HFFc6 (cell line): ENCODE results near the gene F10. TPM values are rescaled to one million over a fixed set of nuclear protein-coding genes. Genes with fewer than 3 reads are reported as not detected.
A peak's percentile ranks its signal among the peaks of the same experiment; 100 is the strongest.

ENCODE experiments used
- DNase-seq: peaks from one replicate; pipeline ENCODE4 v3.0.0-alpha.2; 2018
- H3K27ac Mint-ChIP-seq: 2 replicates; pipeline ENCODE4 v1.8.0; 2020; ENCODE audit warnings: mild to moderate bottlenecking, mixed read lengths
- H3K27me3 Mint-ChIP-seq: 2 replicates; pipeline ENCODE4 v1.8.0; 2021; ENCODE audit warnings: mild to moderate bottlenecking, moderate library complexity, mixed read lengths; ENCODE audit not compliant: insufficient read depth
- H3K36me3 Mint-ChIP-seq: 2 replicates; pipeline ENCODE4 v1.8.0; 2021; ENCODE audit warnings: low read depth, mixed read lengths
- H3K4me1 Mint-ChIP-seq: 2 replicates; pipeline ENCODE4 v1.8.0; 2020; ENCODE audit warnings: low read depth, mixed read lengths
- H3K4me3 Mint-ChIP-seq: 2 replicates; pipeline ENCODE4 v1.8.0; 2020; ENCODE audit warnings: mild to moderate bottlenecking, moderate library complexity, mixed read lengths
- H3K9me3 Mint-ChIP-seq: 2 replicates; pipeline ENCODE4 v1.8.0; 2020; ENCODE audit warnings: mild to moderate bottlenecking, mixed read lengths
- total RNA-seq, 6 experiments: library from RNA; stranded (reverse); fragmentation: NEBNext Ultra II Directional; extraction: Animal tissue kit (Norgen Biotek cat#: 25700); gene quantifications; 2 replicates in 1 of 6; 3 replicates in 5 of 6; pipeline ENCODE4 v1.2.3, GENCODE V29; 2021
- TF ChIP-seq, protein P1 (sequence below): fragments of 200-600 bp; sonication (generic); IDR thresholded peaks from 2 replicates; pipeline ENCODE4 v1.5.0; 2021; ENCODE audit warnings: antibody characterized with exemption, mild to moderate bottlenecking

The F10 gene
- total RNA-seq, 6 experiments from 2014 or later, result 10.2 to 21.3 (median 10.8) TPM

- H3K27me3 Mint-ChIP-seq, result peaks cover 2% of the 10 kb centered on the region; the same call in 1 of the 2 replicates
- H3K27ac Mint-ChIP-seq, result no peak overlapping the region; the same call in 1 of the 2 replicates
Measured at GRCh38 chr13:113170511-113170910, 47.9 kb downstream of the F10 start.

GRCh38 chr13:113171250-113172125 lies 48.9 kb downstream of the F10 start:
- Mint-ChIP-seq H3K27me3 (peaks cover 2% of the 10 kb centered on the region; the same call in 1 of the 2 replicates), H3K4me1 (peaks cover 12% of the 10 kb centered on the region), H3K36me3 (peaks cover 80% of the 10 kb centered on the region), H3K9me3 (no peaks in the 10 kb centered on the region), H3K27ac (no peak overlapping the region), H3K4me3 (no peak overlapping the region)
- TF ChIP-seq, protein P1, sequence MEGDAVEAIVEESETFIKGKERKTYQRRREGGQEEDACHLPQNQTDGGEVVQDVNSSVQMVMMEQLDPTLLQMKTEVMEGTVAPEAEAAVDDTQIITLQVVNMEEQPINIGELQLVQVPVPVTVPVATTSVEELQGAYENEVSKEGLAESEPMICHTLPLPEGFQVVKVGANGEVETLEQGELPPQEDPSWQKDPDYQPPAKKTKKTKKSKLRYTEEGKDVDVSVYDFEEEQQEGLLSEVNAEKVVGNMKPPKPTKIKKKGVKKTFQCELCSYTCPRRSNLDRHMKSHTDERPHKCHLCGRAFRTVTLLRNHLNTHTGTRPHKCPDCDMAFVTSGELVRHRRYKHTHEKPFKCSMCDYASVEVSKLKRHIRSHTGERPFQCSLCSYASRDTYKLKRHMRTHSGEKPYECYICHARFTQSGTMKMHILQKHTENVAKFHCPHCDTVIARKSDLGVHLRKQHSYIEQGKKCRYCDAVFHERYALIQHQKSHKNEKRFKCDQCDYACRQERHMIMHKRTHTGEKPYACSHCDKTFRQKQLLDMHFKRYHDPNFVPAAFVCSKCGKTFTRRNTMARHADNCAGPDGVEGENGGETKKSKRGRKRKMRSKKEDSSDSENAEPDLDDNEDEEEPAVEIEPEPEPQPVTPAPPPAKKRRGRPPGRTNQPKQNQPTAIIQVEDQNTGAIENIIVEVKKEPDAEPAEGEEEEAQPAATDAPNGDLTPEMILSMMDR, result no peak
- no peak for DNase-seq

More at GRCh38 chr13:113170511-113170910, 47.9 kb downstream of the F10 start:
- H3K4me3 Mint-ChIP-seq, result no peak overlapping the region
- H3K9me3 Mint-ChIP-seq, result no peaks in the 10 kb centered on the region
- TF ChIP-seq, protein P1, result no peak
- no peak for DNase-seq
- peaks cover 16% of the 10 kb centered on the region for H3K4me1 Mint-ChIP-seq
- H3K36me3 Mint-ChIP-seq, result peaks cover 72% of the 10 kb centered on the region

DNA sequence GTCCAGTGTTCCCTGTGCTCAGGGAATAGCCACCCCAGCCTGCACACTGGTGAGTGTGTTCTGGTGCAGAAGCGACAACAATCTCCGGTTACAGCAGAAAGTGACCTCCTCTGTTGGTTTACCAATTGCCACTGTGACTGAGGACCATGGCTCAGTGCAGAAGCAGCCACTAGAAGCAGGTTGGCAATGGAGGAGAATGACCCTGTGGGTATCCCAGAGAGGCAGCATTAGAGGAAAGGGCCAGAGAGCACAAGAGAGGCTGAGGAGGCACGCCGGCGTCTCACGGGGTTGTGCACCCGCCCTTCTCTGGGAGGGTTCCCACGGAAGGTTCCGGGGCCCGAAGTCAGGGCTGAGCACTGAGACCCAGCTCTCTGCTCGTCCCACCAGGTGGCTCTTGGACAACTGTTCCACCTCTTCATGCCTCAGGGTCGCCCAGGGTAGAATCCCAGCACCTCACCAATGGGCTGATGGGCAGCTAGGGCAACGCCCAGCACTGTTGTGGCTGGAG lies 49.9 kb downstream of the F10 start:
- Mint-ChIP-seq H3K27ac (no peak overlapping the region; the same call in 1 of the 2 replicates), H3K9me3 (no peaks in the 10 kb centered on the region), H3K4me3 (no peak overlapping the region), H3K27me3 (peaks cover 2% of the 10 kb centered on the region; the same call in 1 of the 2 replicates), H3K36me3 (peaks cover 72% of the 10 kb centered on the region), H3K4me1 (peaks cover 14% of the 10 kb centered on the region)
- TF ChIP-seq, protein P1, result no peak
- no peak for DNase-seq

DNA sequence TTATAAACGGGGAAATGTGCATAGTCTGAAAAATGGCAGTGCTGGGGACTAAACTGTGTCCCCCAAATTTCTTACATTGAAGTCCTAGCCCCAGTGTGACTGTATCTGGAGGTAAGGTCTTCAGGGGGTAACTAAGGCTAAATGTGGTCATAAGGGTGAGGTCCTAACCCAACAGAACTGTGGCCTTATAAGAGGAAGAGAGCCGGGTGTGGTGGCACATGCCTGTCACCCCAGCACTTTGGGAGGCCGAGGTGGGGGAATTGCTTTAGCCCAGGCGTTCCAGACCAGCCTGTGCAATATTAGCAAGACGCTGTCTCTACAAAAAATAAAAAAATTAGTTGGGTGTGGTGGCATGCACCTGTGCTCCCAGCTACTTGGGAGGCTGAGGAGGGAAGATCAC lies 53.7 kb downstream of the F10 start:
- Mint-ChIP-seq H3K36me3 (peaks cover 65% of the 10 kb centered on the region), H3K4me3 (peak overlapping the region; percentile 66), H3K4me1 (peaks cover 52% of the 10 kb centered on the region), H3K9me3 (no peaks in the 10 kb centered on the region), H3K27me3 (peaks cover 2% of the 10 kb centered on the region; the same call in 1 of the 2 replicates), H3K27ac (peak overlapping the region; percentile 82)
- TF ChIP-seq, protein P1, result no peak
- DNase-seq, result no peak

DNA sequence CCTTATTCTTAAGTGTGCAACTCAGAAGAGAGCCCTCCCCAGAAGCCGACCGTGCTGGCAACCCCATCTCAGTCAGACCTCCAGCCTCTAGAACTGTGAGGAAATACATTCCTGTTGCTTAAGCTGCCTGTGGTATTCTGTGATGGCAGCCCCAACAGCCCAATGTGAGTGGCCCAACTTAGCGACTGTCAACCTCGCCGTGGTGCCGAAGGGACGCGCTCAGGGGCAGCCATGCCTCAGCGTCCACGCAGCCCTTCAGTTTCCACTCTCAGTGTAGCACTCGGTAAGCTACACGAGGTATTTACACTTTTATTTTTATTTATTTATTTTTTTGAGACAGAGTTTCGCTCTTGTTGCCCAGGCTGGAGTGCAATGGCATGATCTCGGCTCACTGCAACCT lies 54.2 kb downstream of the F10 start:
- H3K4me1 Mint-ChIP-seq, result peaks cover 57% of the 10 kb centered on the region
- DNase-seq, result no peak
- peak overlapping the region; percentile 96 for H3K27ac Mint-ChIP-seq
- TF ChIP-seq, protein P1, result no peak
- no peaks in the 10 kb centered on the region for H3K9me3 Mint-ChIP-seq
- peaks cover 2% of the 10 kb centered on the region; the same call in 1 of the 2 replicates for H3K27me3 Mint-ChIP-seq
- peaks cover 63% of the 10 kb centered on the region for H3K36me3 Mint-ChIP-seq
- H3K4me3 Mint-ChIP-seq, result no peak overlapping the region
